SKM-1 treated with dmso at 0.1 percent for 144 hours (cell line): ENCODE data around the gene FLG2.
"Not testable (repeated sequence)": the region's sequence is repeated elsewhere in the genome, so short reads cannot be mapped to it uniquely, and the experiment has no call there.

Experiments used
- DNase-seq: peaks from one replicate; lab custom pipeline; 2025; ENCODE audit not compliant: unreplicated experiment; lab: John Stamatoyannopoulos, UW

FLG2 gene

DNA sequence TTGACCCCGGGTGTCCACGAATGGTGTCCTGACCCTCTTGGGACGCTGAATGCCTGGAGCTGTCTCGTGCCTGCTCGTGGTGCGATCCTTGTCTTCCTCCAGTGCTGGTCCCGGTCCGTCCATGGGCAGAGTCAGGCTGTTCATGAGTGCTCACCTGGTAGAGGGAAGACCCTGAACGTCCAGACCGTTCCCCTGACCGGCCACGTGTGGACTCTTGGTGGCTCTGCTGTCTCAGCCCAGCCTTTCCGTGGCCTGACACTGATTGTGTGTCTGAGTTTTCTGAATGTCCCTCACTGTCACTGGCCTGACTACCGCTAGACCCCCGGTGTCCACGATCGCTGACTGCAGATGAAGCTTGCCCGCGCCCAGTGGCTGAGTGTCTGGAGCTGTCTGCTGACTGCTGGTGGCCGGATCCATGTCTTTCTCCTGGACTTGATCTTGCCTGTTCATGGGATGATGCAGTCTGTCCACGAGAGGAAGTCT, 46.4 kb downstream of the FLG2 start:
- no peak for DNase-seq

DNA sequence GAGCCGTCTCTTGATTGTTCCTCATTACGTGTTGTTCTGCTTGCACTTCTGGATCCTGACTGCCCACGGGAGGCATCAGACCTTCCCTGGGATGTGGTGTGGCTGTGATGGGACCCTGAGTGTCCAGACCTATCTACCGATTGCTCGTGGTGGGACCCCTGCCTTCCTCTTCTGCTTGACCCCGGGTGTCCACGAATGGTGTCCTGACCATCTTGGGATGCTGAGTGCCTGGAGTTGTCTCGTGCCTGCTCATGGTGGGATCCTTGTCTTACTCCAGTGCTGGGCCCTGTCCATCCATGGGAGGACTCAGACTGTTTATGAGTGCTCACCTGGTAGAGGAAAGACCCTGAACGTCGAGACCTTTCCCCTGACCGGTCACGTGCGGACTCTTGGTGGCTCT, 47.6 kb downstream of the FLG2 start:
- DNase-seq = not testable (repeated sequence)

DNA sequence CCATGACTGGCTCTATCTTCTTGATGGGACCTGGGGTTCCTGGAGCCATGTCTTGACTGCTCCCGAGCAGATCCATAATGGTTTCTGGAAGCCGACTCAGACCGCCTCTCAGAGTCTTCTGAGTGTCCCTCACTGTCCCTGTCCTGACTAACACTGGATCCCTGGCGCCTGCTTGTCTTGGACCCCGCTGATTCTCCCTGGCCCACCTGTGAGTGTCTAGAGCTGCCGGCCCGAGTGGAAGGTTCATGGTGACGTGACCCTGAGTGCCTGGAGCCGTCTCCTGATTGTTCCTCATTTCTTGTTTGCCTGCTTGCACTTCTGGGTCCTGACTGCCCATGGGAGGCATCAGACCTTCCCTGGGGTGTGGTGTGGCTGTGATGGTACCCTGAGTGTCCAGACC, 49.9 kb downstream of the FLG2 start:
- DNase-seq = no peak

DNA sequence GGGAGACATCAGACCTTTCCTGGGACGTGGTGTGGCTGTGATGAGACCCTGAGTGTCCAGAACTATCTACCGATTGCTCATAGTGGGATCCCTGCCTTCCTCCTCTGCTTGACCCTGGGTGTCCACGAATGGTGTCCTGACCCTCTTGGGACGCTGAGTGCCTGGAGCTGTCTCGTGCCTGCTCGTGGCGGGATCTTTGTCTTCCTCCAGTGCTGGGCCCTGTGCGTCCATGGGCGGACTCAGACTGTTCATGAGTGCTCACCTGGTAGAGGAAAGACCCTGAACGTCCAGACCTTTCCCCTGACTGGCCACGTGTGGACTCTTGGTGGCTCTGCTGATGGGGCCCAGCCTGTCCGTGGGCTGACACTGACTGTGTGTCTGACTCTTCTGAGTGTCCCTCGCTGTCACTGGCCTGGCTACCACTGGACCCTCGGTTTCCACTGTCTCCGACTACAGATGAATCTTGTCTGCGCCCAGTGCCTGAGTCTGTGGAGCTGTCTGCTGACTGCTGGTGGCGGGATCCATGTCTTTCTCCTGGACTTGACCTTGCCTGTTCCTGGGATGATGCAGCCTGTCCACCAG, 50.4 kb downstream of the FLG2 start:
- DNase-seq = not testable (repeated sequence)

DNA sequence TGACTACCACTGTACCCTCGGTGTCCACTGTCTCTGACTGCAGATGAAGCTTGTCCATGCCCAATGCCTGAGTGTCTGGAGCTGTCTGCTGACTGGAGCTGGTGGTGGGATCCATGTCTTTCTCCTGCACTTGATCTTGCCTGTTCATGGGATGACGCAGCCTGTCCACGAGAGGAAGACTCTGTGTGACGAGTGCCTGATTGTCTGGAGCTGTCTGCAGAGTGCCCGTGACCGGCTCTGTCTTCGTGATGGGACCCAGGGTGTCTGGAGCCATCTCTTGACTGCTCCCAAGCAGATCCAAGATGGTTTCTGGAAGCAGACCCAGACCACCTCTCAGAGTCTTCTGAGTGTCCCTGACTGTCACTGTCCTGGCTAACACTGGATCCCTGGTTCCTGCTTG, 51.0 kb downstream of the FLG2 start:
- not testable (repeated sequence) for DNase-seq

DNA sequence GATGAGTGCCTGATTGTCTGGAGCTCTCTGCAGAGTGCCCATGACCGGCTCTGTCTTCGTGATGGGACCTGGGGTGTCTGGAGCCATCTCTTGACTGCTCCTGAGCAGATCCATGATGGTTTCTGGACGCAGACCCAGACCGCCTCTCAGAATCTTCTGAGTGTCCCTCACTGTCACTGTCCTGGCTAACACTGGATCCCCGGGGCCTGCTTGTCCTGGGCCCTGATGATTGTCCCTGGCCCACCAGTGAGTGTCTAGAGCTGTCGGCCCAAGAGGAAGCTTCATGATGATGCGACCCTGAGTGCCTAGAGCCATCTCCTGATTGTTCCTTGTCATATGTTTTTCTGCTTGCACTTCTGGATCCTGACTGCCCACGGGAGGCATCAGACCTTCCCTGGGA, 51.8 kb downstream of the FLG2 start:
- not testable (repeated sequence) for DNase-seq

DNA sequence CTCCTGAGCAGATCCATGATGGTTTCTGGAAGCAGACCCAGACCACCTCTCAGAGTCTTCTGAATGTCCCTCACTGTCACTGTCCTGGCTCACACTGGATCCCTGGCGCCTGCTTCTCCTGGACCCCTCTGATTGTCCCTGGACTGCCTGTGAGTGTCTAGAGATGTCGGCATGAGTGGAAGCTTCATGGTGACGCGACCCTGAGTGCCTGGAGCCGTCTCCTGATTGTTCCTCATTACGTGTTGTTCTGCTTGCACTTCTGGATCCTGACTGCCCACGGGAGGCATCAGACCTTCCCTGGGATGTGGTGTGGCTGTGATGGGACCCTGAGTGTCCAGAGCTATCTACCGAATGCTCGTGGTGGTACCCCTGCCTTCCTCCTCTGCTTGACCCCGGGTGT, 53.7 kb downstream of the FLG2 start:
- DNase-seq = not testable (repeated sequence)

DNA sequence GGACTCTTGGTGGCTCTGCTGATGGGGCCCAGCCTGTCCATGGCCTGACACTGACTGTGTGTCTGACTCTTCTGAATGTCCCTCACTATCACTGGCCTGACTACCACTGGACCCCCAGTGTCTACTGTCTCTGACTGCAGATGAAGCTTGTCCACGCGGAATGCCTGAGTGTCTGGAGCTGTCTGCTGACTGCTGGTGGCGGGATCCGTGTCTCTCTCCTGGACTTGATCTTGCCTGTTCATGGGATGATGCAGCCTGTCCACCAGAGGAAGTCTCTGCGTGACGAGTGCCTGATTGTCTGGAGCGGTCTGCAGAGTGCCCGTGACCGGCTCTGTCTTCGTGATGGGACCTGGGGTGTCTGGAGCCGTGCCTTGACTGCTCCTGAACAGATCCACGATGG, 55.0 kb downstream of the FLG2 start:
- not testable (repeated sequence) for DNase-seq

DNA sequence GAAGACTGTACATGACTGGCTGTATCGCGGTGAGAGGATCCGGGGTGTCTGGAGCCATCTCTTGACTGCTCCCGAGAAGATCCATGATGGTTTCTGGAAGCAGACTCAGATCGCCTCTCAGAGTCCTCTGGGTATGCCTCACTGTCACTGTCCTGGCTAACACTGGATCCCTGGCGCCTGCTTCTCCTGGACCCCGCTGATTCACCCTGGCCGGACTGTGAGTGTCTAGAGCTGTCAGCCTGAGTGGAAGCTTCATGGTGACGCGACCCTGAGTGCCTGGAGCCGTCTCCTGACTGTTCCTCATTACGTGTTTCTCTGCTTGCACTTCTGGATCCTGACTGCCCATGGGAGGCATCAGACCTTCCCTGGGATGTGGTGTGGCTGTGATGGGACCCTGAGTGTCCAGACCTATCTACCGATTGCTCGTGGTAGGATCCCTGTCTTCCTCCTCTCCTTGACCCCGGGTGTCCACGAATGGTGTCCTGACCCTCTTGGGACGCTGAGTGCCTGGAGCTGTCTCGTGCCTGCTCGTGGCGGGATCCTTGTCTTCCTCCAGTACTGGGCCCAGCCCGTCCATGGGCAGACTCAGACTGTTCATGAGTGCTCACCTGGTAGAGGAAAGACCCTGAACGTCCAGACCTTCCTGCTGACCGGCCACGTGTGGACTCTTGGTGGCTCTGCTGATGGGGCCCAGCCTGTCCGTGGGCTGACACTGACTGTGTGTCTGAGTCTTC, 56.5 kb downstream of the FLG2 start:
- not testable (repeated sequence) for DNase-seq
